SJSA1 (cell line): ENCODE data around the gene PHACTR3. TPM values are rescaled to one million over a fixed set of nuclear protein-coding genes. Genes with fewer than 3 reads are reported as not detected.

Experiments used
- DNase-seq, 2 experiments: peaks; one replicate each; pipeline ENCODE4 v3.0.0-alpha.2; 2015 to 2020; ENCODE audit warnings: low spot score in 2 of 2, low read depth in 1 of 2
- H3K27ac ChIP-seq: fragments of 250-450 bp; sonication (Bioruptor Pico); 2 replicates; pipeline ENCODE4 v1.5.1; 2020; ENCODE audit warnings: mild to moderate bottlenecking, moderate library complexity
- H3K27me3 ChIP-seq: fragments of 250-450 bp; sonication (Bioruptor Pico); replicated peaks from 2 replicates; pipeline ENCODE4 v1.5.1; 2020; ENCODE audit warnings: mild to moderate bottlenecking, moderate library complexity
- H3K36me3 ChIP-seq: fragments of 250-450 bp; sonication (Bioruptor Pico); 2 replicates; pipeline ENCODE4 v1.5.1; 2020; ENCODE audit warnings: mild to moderate bottlenecking
- H3K4me1 ChIP-seq: fragments of 250-450 bp; sonication (Bioruptor Pico); replicated peaks from 2 replicates; pipeline ENCODE4 v1.6.1; 2021; ENCODE audit warnings: mild to moderate bottlenecking
- H3K4me3 ChIP-seq: fragments of 250-450 bp; sonication (Bioruptor Pico); 2 replicates; pipeline ENCODE4 v1.5.1; 2020; ENCODE audit warnings: mild to moderate bottlenecking
- H3K9me3 ChIP-seq: fragments of 250-450 bp; sonication (Bioruptor Pico); replicated peaks from 2 replicates; pipeline ENCODE4 v1.5.1; 2020; ENCODE audit warnings: mild to moderate bottlenecking
- total RNA-seq: library from RNA; depleted of rRNA; stranded (reverse); fragments of >200 nt; shearing (Covaris generic); gene quantifications from 2 replicates; pipeline ENCODE4 v1.2.3, GENCODE V29; 2014

PHACTR3 gene
- total RNA-seq, 1 experiment from 2014 or later = not detected

DNA sequence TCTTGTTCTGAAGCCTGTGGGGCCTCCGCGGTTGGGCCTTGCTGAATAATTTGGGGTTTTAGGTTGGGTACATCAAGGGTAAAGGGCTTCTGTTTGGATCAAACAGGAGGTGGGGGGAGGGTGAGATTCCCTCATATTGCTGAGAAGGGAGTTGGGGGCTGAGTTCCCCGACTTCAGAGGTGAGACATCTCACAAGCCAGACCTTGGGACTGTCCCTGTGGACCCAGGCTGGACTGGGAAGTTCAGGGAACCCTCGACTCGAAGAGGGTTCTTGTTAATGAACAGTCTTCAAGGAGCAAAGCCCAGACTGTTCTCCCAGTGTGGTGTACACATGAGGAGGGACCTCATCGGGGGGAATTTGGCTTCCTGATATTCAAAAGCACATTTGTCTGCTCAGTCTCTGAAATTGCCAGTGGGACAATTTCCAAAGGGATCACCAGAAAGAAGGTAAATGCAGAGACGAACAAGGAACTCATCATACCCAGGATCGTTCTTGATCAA, 210.6 kb downstream of the PHACTR3 start:
- Histone ChIP-seq H3K27me3 (peaks cover 3% of the 10 kb centered on the region), H3K9me3 (no peaks in the 10 kb centered on the region), H3K4me3 (no peak overlapping the region), H3K36me3 (no peaks in the 10 kb centered on the region), H3K4me1 (no peaks in the 10 kb centered on the region), H3K27ac (no peak overlapping the region)
- peak in 1 of 2 experiments; percentile 29 for DNase-seq

DNA sequence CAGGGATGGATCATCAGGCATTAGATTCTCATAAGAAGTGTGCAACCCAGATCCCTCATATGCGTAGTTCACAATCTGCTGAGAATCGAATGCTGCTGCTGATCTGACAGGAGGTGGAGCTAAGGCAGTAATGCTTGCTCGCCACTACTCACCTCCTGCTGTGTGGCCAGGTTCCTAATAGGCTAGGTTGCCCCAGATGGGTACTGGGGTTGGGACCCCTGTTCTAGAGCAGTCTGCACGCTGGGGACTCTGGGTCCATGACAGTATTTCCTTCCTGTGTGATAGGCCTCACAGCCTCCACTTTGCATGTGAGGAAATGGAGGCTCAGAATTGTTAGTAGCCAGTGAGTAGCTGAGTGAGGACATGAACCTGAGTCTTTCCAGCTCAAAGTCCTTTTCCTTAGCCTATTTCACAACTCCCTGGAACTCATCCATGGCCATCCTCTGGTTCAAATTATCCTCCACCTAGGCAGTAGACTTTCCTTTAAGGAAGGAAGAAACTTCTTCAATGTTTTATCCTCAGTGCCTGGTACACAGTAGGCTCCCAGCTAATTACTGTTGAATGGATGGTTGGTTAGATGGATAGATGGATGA, 211.9 kb downstream of the PHACTR3 start:
- Histone ChIP-seq H3K36me3 (no peaks in the 10 kb centered on the region), H3K4me3 (no peak overlapping the region), H3K9me3 (no peaks in the 10 kb centered on the region), H3K27me3 (no peaks in the 10 kb centered on the region; the same call in 1 of the 2 replicates), H3K4me1 (no peaks in the 10 kb centered on the region), H3K27ac (no peak overlapping the region)
- peak in 1 of 2 experiments; percentile 21 for DNase-seq

DNA sequence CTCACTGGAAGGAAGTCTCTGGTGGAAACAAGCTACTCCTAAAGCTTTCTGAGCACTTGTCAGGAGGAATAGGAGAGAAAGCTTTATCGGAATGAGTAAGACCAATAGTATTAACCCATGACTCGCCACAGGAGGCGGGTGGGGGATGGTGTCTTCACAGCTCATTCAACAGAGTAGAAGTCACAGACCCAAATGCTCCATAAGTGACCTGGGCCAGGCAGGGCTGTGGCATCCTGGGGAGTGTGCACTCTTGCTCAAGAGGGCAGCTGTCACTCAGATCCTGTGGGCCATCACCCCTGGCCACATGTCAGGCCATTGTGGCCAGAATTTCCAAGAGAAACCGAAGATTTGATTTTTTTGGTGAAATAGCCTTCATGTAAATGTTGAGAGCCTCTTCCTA, 213.1 kb downstream of the PHACTR3 start:
- peak in 1 of 2 experiments; percentile 19 for DNase-seq
- Histone ChIP-seq H3K27ac (no peak overlapping the region), H3K4me1 (no peaks in the 10 kb centered on the region), H3K36me3 (no peaks in the 10 kb centered on the region), H3K4me3 (no peak overlapping the region), H3K27me3 (no peaks in the 10 kb centered on the region; the same call in 1 of the 2 replicates), H3K9me3 (no peaks in the 10 kb centered on the region)

DNA sequence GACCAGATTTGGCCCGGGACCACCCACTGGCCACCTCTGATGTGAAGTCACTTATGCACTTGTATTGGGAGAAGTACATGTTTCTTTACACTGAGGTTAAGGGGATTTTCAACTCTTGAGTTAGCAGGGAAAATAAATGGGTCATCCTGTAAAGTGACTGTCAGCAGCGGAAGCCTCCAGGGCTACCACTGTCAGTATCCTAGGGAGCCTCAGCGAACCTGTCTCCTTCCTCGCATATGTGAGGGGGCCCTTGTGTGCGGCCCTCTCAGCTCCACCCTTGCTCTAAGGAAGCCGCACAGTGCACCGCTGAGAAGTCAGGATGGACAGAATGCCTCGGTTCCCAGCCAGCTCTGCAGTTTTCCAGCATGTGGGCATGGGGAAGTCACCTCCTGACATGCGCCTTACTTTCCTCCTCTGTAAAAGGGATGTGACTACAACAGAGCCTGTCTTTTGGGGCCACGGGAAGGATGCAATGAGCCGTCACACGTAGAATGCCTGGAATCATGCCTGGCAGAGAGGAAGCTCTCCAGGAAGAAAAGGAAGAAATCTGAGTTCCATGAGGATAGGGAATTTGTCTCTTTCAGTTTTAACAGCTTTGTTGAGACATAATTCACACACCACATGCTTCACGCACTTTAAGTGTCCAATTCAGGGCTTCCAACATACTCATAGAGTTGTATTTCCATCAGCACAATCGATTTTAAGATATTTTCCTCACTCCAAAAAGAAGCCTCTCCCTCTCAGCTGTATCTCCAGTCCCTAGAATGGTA, 213.7 kb downstream of the PHACTR3 start:
- DNase-seq = peak in 1 of 2 experiments; percentile 21
- Histone ChIP-seq H3K4me1 (no peaks in the 10 kb centered on the region), H3K9me3 (no peaks in the 10 kb centered on the region), H3K27ac (no peak overlapping the region), H3K36me3 (no peaks in the 10 kb centered on the region), H3K4me3 (no peak overlapping the region), H3K27me3 (no peaks in the 10 kb centered on the region; the same call in 1 of the 2 replicates)

DNA sequence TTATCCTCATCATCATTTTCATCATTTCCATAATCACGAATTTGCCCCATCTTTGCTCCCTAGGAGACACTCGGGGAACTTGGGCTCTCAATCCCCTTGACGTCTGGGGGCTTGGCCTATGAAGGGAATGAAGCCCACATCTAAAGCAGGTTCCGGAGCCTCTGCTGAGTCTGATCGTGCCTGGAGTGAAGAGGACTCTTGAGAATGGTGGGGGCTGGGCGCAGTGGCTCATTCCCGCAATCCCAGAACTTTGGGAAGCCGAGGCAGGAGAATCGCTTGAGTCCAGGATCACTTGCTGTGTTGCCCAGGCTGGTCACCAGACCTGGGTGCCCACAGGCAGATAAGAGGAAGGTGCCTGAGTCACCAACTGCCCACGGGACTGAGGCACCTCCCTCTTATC, 214.6 kb downstream of the PHACTR3 start:
- Histone ChIP-seq H3K27ac (no peak overlapping the region), H3K27me3 (peaks cover 2% of the 10 kb centered on the region; the same call in 1 of the 2 replicates), H3K4me3 (no peak overlapping the region), H3K9me3 (no peaks in the 10 kb centered on the region), H3K36me3 (no peaks in the 10 kb centered on the region), H3K4me1 (no peaks in the 10 kb centered on the region)
- DNase-seq = peak in 1 of 2 experiments; percentile 33

DNA sequence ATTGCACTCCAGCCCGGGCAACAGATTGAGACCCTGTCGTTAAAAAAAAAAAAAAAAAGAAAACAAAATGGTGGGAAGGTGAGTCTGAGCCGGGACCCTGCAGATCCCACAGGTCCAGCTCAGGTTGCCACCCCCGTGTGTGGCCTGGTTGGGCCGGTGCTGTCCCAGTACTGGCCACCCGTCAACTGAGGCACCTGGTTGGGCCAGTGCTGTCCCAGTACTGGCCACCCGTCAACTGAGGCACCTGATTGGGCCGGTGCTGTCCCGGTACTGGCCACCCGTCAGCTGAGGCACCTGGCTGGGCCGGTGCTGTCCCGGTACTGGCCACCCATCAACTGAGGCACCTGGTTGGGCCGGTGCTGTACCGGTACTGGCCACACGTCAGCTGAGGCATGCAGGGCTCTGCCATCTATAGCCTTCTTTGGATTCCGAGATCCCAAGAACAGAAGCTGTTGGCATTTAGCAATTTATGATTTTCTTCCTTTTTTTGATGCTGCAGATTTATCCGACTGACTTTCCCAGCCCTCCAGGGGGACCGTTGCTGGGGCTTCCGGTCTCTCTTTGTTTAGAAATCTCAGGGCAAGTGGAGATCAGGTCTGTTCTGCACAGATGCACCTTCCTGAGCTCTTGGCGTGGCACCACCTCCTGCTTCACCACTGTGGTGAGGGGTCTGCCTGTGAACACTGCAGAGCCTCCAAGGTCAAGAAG, 215.3 kb downstream of the PHACTR3 start:
- no peak overlapping the region for H3K4me3 ChIP-seq
- DNase-seq = peak in 1 of 2 experiments; percentile 34
- H3K36me3 ChIP-seq = no peaks in the 10 kb centered on the region
- no peaks in the 10 kb centered on the region for H3K9me3 ChIP-seq
- no peak overlapping the region for H3K27ac ChIP-seq
- H3K4me1 ChIP-seq = no peaks in the 10 kb centered on the region
- peaks cover 2% of the 10 kb centered on the region; the same call in 1 of the 2 replicates for H3K27me3 ChIP-seq

DNA sequence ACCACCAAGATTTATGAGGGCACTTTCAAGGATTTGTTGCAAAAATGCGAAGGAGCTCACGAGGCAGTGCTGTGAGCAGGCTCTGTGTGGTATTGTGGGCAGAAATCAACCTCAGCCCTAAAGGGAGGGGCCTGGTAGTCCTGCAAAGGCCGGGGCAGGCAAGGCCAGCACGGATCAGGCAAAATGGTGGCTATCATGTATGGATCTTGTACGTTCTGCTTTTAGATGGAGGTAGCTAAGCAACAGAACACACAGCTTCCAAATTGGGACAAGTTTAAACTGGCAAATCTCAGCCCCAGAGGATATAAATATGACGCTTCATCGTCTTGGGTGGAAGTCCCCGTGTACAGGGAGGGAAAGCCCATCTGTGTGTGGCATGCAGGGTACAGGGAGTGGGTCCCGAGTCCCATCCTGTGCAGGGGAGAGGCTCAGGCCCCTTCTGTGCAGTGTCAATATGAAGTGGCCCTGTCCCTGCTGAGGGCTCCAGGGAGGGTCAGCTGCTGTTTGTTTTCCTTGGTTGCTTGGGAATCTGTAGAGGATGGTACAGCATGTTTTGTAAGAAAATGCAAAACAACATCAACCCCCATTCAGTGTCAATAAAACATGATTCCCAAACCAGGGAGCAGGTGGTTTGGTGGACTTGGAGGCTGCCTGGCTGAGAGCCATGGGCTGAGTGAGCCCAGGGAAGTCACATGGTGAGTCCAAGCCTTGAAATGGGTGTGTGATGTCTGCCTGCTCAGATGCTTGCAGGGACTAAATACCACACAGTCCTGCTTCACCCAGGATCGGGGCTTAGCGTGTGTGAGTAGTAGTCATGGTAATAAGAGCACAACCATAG, 216.1 kb downstream of the PHACTR3 start:
- peaks cover 2% of the 10 kb centered on the region; the same call in 1 of the 2 replicates for H3K27me3 ChIP-seq
- no peak overlapping the region for H3K27ac ChIP-seq

DNA sequence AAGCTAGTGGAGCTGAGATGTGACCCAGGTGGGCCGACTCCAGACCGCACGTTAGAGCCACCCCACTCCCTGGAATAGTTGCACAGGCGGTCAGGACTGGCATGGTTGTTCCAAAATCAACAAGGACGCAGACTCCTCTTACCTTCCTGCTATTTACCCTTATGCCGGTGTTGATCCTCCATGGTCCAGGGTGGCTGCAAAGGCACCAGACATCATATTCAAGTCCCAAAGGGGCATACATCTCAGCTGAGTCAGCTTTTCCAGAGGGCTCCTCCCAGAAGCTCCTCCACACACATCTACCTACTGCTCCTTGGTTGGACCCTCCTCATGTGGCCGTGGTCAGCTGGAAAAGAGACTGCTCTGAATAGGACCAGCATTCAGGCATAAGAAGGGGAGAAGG, 216.9 kb downstream of the PHACTR3 start:
- Histone ChIP-seq H3K27ac (no peak overlapping the region), H3K4me3 (no peak overlapping the region), H3K4me1 (no peaks in the 10 kb centered on the region), H3K27me3 (peaks cover 2% of the 10 kb centered on the region; the same call in 1 of the 2 replicates), H3K9me3 (no peaks in the 10 kb centered on the region), H3K36me3 (no peaks in the 10 kb centered on the region)
- peak in 1 of 2 experiments; percentile 17 for DNase-seq

More for the DNA sequence above, 216.1 kb downstream of the PHACTR3 start:
- H3K4me1 ChIP-seq = no peaks in the 10 kb centered on the region
- H3K9me3 ChIP-seq = no peaks in the 10 kb centered on the region
- H3K4me3 ChIP-seq = no peak overlapping the region
- H3K36me3 ChIP-seq = no peaks in the 10 kb centered on the region
- peak in 1 of 2 experiments; percentile 20 for DNase-seq

DNA sequence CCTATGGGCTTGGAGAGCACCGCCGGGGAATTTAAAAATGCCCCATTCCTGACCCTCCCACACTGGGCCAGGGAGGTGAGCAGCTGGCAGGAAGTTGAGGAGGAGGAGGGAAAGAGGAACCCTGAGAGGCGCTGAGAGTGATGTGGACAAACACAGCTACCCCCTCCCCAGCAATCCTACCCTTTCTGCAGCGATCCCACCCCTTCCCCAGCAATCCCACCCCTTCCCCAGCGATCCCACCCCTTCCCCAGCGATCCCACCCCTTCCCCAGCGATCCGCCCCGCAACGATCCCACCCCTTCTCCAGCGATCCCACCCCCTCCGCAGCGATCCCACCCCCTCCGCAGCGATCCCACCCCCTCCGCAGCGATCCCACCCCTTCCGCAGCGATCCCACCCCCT, 217.4 kb downstream of the PHACTR3 start:
- 0 out of 2 replicates have a peak, but pooled peaks cover 2% of the 10 kb centered on the region for H3K27me3 ChIP-seq
- no peaks in the 10 kb centered on the region for H3K36me3 ChIP-seq
- H3K9me3 ChIP-seq = no peaks in the 10 kb centered on the region
- H3K4me3 ChIP-seq = no peak overlapping the region
- H3K27ac ChIP-seq = no peak overlapping the region
- peak in 1 of 2 experiments; percentile 28 for DNase-seq
- H3K4me1 ChIP-seq = no peaks in the 10 kb centered on the region

DNA sequence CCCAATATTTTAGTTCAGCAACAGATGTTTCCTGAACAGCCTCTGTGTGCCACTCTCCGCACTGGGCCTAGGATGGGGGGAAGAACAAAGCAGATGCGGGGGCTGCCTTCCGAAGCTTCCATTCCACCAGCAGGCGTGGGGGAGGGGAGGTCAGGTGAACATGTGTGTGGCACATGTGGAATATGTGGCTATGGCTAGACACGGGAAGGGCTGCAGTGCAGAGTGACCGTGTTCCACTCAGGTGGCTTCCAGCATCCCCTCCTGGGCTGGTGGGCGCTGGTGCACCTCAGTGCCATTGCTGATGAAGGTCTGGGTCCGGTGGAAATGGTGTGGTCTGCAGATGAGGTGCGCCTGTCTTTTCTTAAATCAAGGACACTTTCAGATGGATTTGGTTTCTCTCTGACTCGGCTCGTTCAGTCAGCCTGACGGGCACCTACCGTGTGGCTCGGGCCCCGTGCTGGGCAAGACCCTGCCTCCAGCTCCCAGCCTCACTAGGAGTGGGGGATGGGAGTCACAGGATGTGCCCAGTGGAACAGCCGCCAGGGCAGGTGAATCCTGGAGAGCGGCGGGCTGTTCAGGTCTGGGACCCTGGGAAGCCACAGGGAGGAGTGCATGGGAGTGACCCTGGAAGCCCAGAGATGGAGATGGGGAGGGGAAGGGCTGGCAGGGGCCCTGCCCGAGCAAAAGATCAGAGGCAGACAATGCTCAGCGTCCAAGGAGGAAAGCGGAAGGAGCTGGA, 218.1 kb downstream of the PHACTR3 start:
- no peaks in the 10 kb centered on the region for H3K4me1 ChIP-seq
- DNase-seq = peak in 1 of 2 experiments; percentile 40
- H3K36me3 ChIP-seq = no peaks in the 10 kb centered on the region

DNA sequence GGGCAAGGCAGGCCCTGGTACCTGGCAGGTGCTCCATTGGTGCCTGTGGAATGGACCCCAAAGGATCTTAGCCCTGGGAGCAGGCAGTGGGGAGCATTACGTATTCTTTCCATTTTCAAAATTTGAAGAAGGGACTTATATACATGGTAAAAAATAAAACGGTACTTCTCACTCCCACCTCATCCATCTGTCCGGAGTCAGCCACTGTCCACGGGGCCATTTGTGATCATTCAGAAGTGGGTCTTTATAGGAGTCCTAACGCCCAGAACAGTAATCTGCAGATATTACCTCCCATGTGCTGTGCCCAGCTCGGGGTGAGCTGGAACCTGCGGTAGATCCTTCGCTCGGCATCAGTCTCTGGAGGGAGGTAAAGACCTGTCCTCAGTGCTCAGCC, 218.7 kb downstream of the PHACTR3 start:
- H3K27ac ChIP-seq = no peak overlapping the region
- H3K27me3 ChIP-seq = 0 out of 2 replicates have a peak, but pooled peaks cover 2% of the 10 kb centered on the region
- H3K4me3 ChIP-seq = no peak overlapping the region
- no peak for DNase-seq
- no peaks in the 10 kb centered on the region for H3K36me3 ChIP-seq
- no peaks in the 10 kb centered on the region for H3K9me3 ChIP-seq
- no peaks in the 10 kb centered on the region for H3K4me1 ChIP-seq

More for the DNA sequence above, 218.1 kb downstream of the PHACTR3 start:
- Histone ChIP-seq H3K4me3 (no peak overlapping the region), H3K9me3 (no peaks in the 10 kb centered on the region), H3K27me3 (0 out of 2 replicates have a peak, but pooled peaks cover 2% of the 10 kb centered on the region), H3K27ac (no peak overlapping the region)

DNA sequence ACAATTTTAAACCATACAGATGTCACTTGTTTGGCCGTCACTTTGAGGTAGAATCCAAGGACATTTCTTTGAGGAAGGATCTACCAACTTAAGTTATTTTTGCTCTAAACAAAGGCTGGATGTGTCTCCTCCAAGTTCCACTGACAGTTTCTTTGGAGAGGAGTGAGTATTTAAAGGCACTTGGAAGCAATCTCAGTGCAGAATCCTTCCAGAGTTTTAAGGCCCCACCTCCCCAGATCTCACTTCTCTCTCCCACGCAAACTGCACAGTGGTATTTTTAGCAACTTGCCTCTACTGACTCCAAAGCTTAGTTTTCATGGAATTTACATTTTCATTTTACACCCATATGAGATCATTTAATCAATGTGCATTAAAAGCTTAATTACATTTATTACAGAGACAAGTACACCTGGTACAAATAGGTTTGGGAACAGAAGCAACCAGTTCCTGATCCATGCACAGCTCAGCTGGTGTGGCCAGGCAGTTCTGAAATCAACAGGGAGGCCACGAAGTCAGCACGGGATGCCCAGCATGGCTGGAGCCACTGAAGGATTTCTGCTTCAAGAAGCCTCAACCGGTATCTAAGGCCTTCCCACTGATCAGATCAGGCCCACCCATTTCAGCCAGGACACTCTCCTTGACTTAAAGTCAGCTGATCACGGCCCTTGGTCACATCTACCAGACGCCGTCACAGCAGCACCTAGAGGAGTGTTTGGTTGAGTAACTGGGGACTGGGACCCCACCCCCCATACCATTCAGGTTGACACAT, 219.3 kb downstream of the PHACTR3 start:
- no peak for DNase-seq
- H3K4me3 ChIP-seq = no peak overlapping the region
- no peaks in the 10 kb centered on the region for H3K9me3 ChIP-seq
- no peak overlapping the region for H3K27ac ChIP-seq
- H3K27me3 ChIP-seq = 0 out of 2 replicates have a peak, but pooled peaks cover 2% of the 10 kb centered on the region
- no peaks in the 10 kb centered on the region for H3K36me3 ChIP-seq
- no peaks in the 10 kb centered on the region for H3K4me1 ChIP-seq
